ENCODE data around the gene MSX1.

MSX1 gene

GRCh38 chr4:4859325-4859798 lies at the start of gene MSX1:
TSS of gene MSX1 (plus strand) at chr4:4859665. CDS start at chr4:4859900, 235 bp downstream.
- peak within 1 kb of the TSS; percentile 76 for H3K4me3 ChIP-seq (ENCODE audit: low read depth, low read length)
- no peak for TF ChIP-seq CTCF (IDR thresholded peaks at IDR 0.05; ENCODE audit: insufficient read depth, low read depth, low read length, missing control alignments)
- peak; percentile 88 for DNase-seq (ENCODE audit: low read depth)

- DNase-seq (ENCODE audit: low read depth), result no peak
- H3K4me3 ChIP-seq (ENCODE audit: low read depth, low read length), result no peak overlapping the region
- TF ChIP-seq CTCF (IDR thresholded peaks at IDR 0.05; ENCODE audit: insufficient read depth, low read depth, low read length, missing control alignments), result no peak
These were observed 49.2 kb upstream of the MSX1 start for GRCh38 chr4:4810092-4810774.

GRCh38 chr4:4810778-4811177 lies 48.7 kb upstream of the MSX1 start:
- no peak overlapping the region for H3K4me3 ChIP-seq (ENCODE audit: low read depth, low read length)
- no peak for TF ChIP-seq CTCF (IDR thresholded peaks at IDR 0.05; ENCODE audit: insufficient read depth, low read depth, low read length, missing control alignments)
- no peak for DNase-seq (ENCODE audit: low read depth)

- no peak overlapping the region for H3K4me3 ChIP-seq (ENCODE audit: low read depth, low read length)
- no peak for TF ChIP-seq CTCF (IDR thresholded peaks at IDR 0.05; ENCODE audit: insufficient read depth, low read depth, low read length, missing control alignments)
- DNase-seq (ENCODE audit: low read depth), result no peak
These were observed 47.2 kb upstream of the MSX1 start for GRCh38 chr4:4812145-4812794.

GRCh38 chr4:4818415-4819212 lies 40.9 kb upstream of the MSX1 start:
- no peak for DNase-seq (ENCODE audit: low read depth)
- no peak overlapping the region for H3K4me3 ChIP-seq (ENCODE audit: low read depth, low read length)
- TF ChIP-seq CTCF (IDR thresholded peaks at IDR 0.05; ENCODE audit: insufficient read depth, low read depth, low read length, missing control alignments), result no peak

- DNase-seq (ENCODE audit: low read depth), result no peak
- no peak for TF ChIP-seq CTCF (IDR thresholded peaks at IDR 0.05; ENCODE audit: insufficient read depth, low read depth, low read length, missing control alignments)
These were observed 40.3 kb upstream of the MSX1 start for GRCh38 chr4:4819213-4819606.

More at GRCh38 chr4:4819213-4819606, 40.3 kb upstream of the MSX1 start:
- H3K4me3 ChIP-seq (ENCODE audit: low read depth, low read length), result no peak overlapping the region

All from GM12865 (cell line).